ENCODE data around the gene EFNB2.

The EFNB2 gene

GRCh38 chr13:106494936-106495335 is 40.5 kb downstream of the EFNB2 start:
- Histone ChIP-seq H2AFZ (ENCODE audit: low read depth, low read length) (no peak overlapping the region), H3K79me1 (replicated peaks; ENCODE audit: low read length, poor library complexity, severe bottlenecking) (peaks cover 36% of the 10 kb centered on the region), H3K4ac (ENCODE audit: low read depth in 1 of 2, low read length in 2 of 2) (no peak overlapping the region), H2AK5ac (ENCODE audit: low read length, severe bottlenecking) (no peak overlapping the region), H4K8ac (ENCODE audit: low read length) (no peak overlapping the region), H3K4me2 (ENCODE audit: low read length, poor library complexity, severe bottlenecking) (no peak overlapping the region), H2BK5ac (ENCODE audit: low read depth, low read length, poor library complexity, severe bottlenecking) (no peak overlapping the region), H2BK15ac (ENCODE audit: low read depth, poor library complexity, severe bottlenecking) (no peak overlapping the region), H3K27ac (ENCODE audit: low read length, poor library complexity, severe bottlenecking) (no peak overlapping the region), H3K14ac (ENCODE audit: low read length in 2 of 2) (no peak overlapping the region), H3K27me3 (ENCODE audit: control insufficient read depth in 1 of 2, insufficient read depth in 1 of 2, low read length in 2 of 2) (peaks cover 0 to 2% of the 10 kb centered on the region in 2 experiments), H3K4me1 (ENCODE audit: control insufficient read depth, insufficient read depth, low read depth, low read length) (no peaks in the 10 kb centered on the region), H3K18ac (ENCODE audit: low read depth in 1 of 2, low read length in 2 of 2) (no peak overlapping the region), H2BK12ac (ENCODE audit: low read length in 2 of 2) (no peak overlapping the region), H3K9me3 (ENCODE audit: control insufficient read depth, low read length) (no peaks in the 10 kb centered on the region), H2BK120ac (ENCODE audit: low read depth, low read length) (no peak overlapping the region), H3K36me3 (ENCODE audit: control insufficient read depth in 1 of 2, insufficient read depth in 2 of 2, low read depth in 1 of 2, low read length in 2 of 2) (peaks cover 5 to 29% of the 10 kb centered on the region in 2 experiments), H3K23ac (ENCODE audit: low read length in 2 of 2) (no peak overlapping the region), H3K4me3 (ENCODE audit: insufficient read depth in 1 of 2, low read depth in 1 of 2, low read length in 2 of 2) (no peak overlapping the region), H4K91ac (ENCODE audit: low read length) (no peak overlapping the region), H3K9ac (ENCODE audit: low read length) (no peak overlapping the region)
- 93% methylated on average over 3 of the region's 3 CpGs for WGBS
- DNase-seq: no peak

GRCh38 chr13:106494506-106494905 is 41.0 kb downstream of the EFNB2 start:
- Histone ChIP-seq H3K27me3 (ENCODE audit: control insufficient read depth in 1 of 2, insufficient read depth in 1 of 2, low read length in 2 of 2) (peaks cover 0 to 2% of the 10 kb centered on the region in 2 experiments), H2BK12ac (ENCODE audit: low read length in 2 of 2) (no peak overlapping the region), H4K8ac (ENCODE audit: low read length) (no peak overlapping the region), H3K79me1 (replicated peaks; ENCODE audit: low read length, poor library complexity, severe bottlenecking) (peaks cover 36% of the 10 kb centered on the region), H2BK120ac (ENCODE audit: low read depth, low read length) (no peak overlapping the region), H3K23ac (ENCODE audit: low read length in 2 of 2) (no peak overlapping the region), H3K4me3 (ENCODE audit: insufficient read depth in 1 of 2, low read depth in 1 of 2, low read length in 2 of 2) (no peak overlapping the region), H2AK5ac (ENCODE audit: low read length, severe bottlenecking) (no peak overlapping the region), H3K9ac (ENCODE audit: low read length) (no peak overlapping the region), H3K27ac (ENCODE audit: low read length, poor library complexity, severe bottlenecking) (no peak overlapping the region), H3K4ac (ENCODE audit: low read depth in 1 of 2, low read length in 2 of 2) (no peak overlapping the region), H3K36me3 (ENCODE audit: control insufficient read depth in 1 of 2, insufficient read depth in 2 of 2, low read depth in 1 of 2, low read length in 2 of 2) (peaks cover 5 to 29% of the 10 kb centered on the region in 2 experiments), H3K9me3 (ENCODE audit: control insufficient read depth, low read length) (no peaks in the 10 kb centered on the region), H3K14ac (ENCODE audit: low read length in 2 of 2) (no peak overlapping the region), H4K91ac (ENCODE audit: low read length) (no peak overlapping the region), H2BK15ac (ENCODE audit: low read depth, poor library complexity, severe bottlenecking) (no peak overlapping the region), H3K4me2 (ENCODE audit: low read length, poor library complexity, severe bottlenecking) (no peak overlapping the region), H2AFZ (ENCODE audit: low read depth, low read length) (no peak overlapping the region), H3K18ac (ENCODE audit: low read depth in 1 of 2, low read length in 2 of 2) (no peak overlapping the region), H2BK5ac (ENCODE audit: low read depth, low read length, poor library complexity, severe bottlenecking) (no peak overlapping the region), H3K4me1 (ENCODE audit: control insufficient read depth, insufficient read depth, low read depth, low read length) (no peaks in the 10 kb centered on the region)
- DNase-seq: no peak

- peaks cover 5 to 29% of the 10 kb centered on the region in 2 experiments for H3K36me3 ChIP-seq (ENCODE audit: control insufficient read depth in 1 of 2, insufficient read depth in 2 of 2, low read depth in 1 of 2, low read length in 2 of 2)
- no peak overlapping the region for H3K23ac ChIP-seq (ENCODE audit: low read length in 2 of 2)
- 91% methylated on average over 16 of the region's 17 CpGs for WGBS
Observed at GRCh38 chr13:106493533-106494220, 41.8 kb downstream of the EFNB2 start.

GRCh38 chr13:106492588-106493475 is 42.6 kb downstream of the EFNB2 start:
- Histone ChIP-seq H2AK5ac (ENCODE audit: low read length, severe bottlenecking) (no peak overlapping the region), H3K27ac (ENCODE audit: low read length, poor library complexity, severe bottlenecking) (no peak overlapping the region), H4K8ac (ENCODE audit: low read length) (no peak overlapping the region), H3K4me3 (ENCODE audit: insufficient read depth in 1 of 2, low read depth in 1 of 2, low read length in 2 of 2) (no peak overlapping the region), H2AFZ (ENCODE audit: low read depth, low read length) (no peak overlapping the region), H2BK15ac (ENCODE audit: low read depth, poor library complexity, severe bottlenecking) (no peak overlapping the region), H3K4me2 (ENCODE audit: low read length, poor library complexity, severe bottlenecking) (no peak overlapping the region), H2BK5ac (ENCODE audit: low read depth, low read length, poor library complexity, severe bottlenecking) (no peak overlapping the region), H3K18ac (ENCODE audit: low read depth in 1 of 2, low read length in 2 of 2) (no peak overlapping the region), H3K4me1 (ENCODE audit: control insufficient read depth, insufficient read depth, low read depth, low read length) (no peaks in the 10 kb centered on the region), H3K14ac (ENCODE audit: low read length in 2 of 2) (peak overlapping the region in 1 of 2 experiments; percentile 19), H3K79me1 (replicated peaks; ENCODE audit: low read length, poor library complexity, severe bottlenecking) (peaks cover 34% of the 10 kb centered on the region), H3K27me3 (ENCODE audit: control insufficient read depth in 1 of 2, insufficient read depth in 1 of 2, low read length in 2 of 2) (no peaks in the 10 kb centered on the region), H3K9me3 (ENCODE audit: control insufficient read depth, low read length) (no peaks in the 10 kb centered on the region), H3K23ac (ENCODE audit: low read length in 2 of 2) (no peak overlapping the region), H3K9ac (ENCODE audit: low read length) (no peak overlapping the region), H3K36me3 (ENCODE audit: control insufficient read depth in 1 of 2, insufficient read depth in 2 of 2, low read depth in 1 of 2, low read length in 2 of 2) (peaks cover 5 to 29% of the 10 kb centered on the region in 2 experiments), H2BK120ac (ENCODE audit: low read depth, low read length) (no peak overlapping the region), H3K4ac (ENCODE audit: low read depth in 1 of 2, low read length in 2 of 2) (no peak overlapping the region), H2BK12ac (ENCODE audit: low read length in 2 of 2) (no peak overlapping the region), H4K91ac (ENCODE audit: low read length) (no peak overlapping the region)
- DNase-seq: no peak
- 97% methylated on average over 54 of the region's 54 CpGs for WGBS

More at GRCh38 chr13:106493533-106494220, 41.8 kb downstream of the EFNB2 start:
- H2BK15ac ChIP-seq (ENCODE audit: low read depth, poor library complexity, severe bottlenecking): no peak overlapping the region
- no peaks in the 10 kb centered on the region for H3K4me1 ChIP-seq (ENCODE audit: control insufficient read depth, insufficient read depth, low read depth, low read length)
- no peak overlapping the region for H2BK120ac ChIP-seq (ENCODE audit: low read depth, low read length)
- no peaks in the 10 kb centered on the region for H3K9me3 ChIP-seq (ENCODE audit: control insufficient read depth, low read length)
- no peak overlapping the region for H3K27ac ChIP-seq (ENCODE audit: low read length, poor library complexity, severe bottlenecking)
- H3K27me3 ChIP-seq (ENCODE audit: control insufficient read depth in 1 of 2, insufficient read depth in 1 of 2, low read length in 2 of 2): peaks cover 0 to 2% of the 10 kb centered on the region in 2 experiments
- H2AK5ac ChIP-seq (ENCODE audit: low read length, severe bottlenecking): no peak overlapping the region
- H3K4me2 ChIP-seq (ENCODE audit: low read length, poor library complexity, severe bottlenecking): no peak overlapping the region
- no peak for DNase-seq
- H3K4me3 ChIP-seq (ENCODE audit: insufficient read depth in 1 of 2, low read depth in 1 of 2, low read length in 2 of 2): no peak overlapping the region
- no peak overlapping the region for H3K14ac ChIP-seq (ENCODE audit: low read length in 2 of 2)
- no peak overlapping the region for H2AFZ ChIP-seq (ENCODE audit: low read depth, low read length)
- no peak overlapping the region for H4K8ac ChIP-seq (ENCODE audit: low read length)
- no peak overlapping the region for H3K4ac ChIP-seq (ENCODE audit: low read depth in 1 of 2, low read length in 2 of 2)
- H3K18ac ChIP-seq (ENCODE audit: low read depth in 1 of 2, low read length in 2 of 2): no peak overlapping the region
- H3K9ac ChIP-seq (ENCODE audit: low read length): no peak overlapping the region
- no peak overlapping the region for H2BK5ac ChIP-seq (ENCODE audit: low read depth, low read length, poor library complexity, severe bottlenecking)
- H2BK12ac ChIP-seq (ENCODE audit: low read length in 2 of 2): no peak overlapping the region
- no peak overlapping the region for H4K91ac ChIP-seq (ENCODE audit: low read length)
- H3K79me1 ChIP-seq (replicated peaks; ENCODE audit: low read length, poor library complexity, severe bottlenecking): peaks cover 36% of the 10 kb centered on the region

Measured in mesenchymal stem cell (in vitro differentiated cells and primary cell).